ENCODE results near the gene KLHL30. TPM values are rescaled to one million over a fixed set of nuclear protein-coding genes. Genes with fewer than 3 reads are reported as not detected.

The KLHL30 gene
- total and polyA plus RNA-seq, 2 experiments from 2014 or later = 0.07 TPM; not detected in 1

GRCh38 chr2:238168196-238169047 lies 30.0 kb downstream of the KLHL30 start:
- no peaks in the 10 kb centered on the region for H3K4me1 ChIP-seq (ENCODE audit: insufficient read depth)
- no peak overlapping the region for H2AFZ ChIP-seq
- no peak overlapping the region for H3K4me3 Mint-ChIP-seq
- ATAC-seq = no peak
- H3F3A ChIP-seq (replicated peaks; ENCODE audit: low read depth) = no peaks in the 10 kb centered on the region
- H3K27me3 Mint-ChIP-seq (ENCODE audit: insufficient read depth, low read depth, poor library complexity) = peaks cover 19% of the 10 kb centered on the region
- H3K9me2 ChIP-seq (ENCODE audit: insufficient read depth) = no peaks in the 10 kb centered on the region
- H3K79me2 ChIP-seq (replicated peaks; ENCODE audit: insufficient read depth) = no peaks in the 10 kb centered on the region
- H3K36me3 Mint-ChIP-seq (ENCODE audit: low read depth) = peaks cover 32% of the 10 kb centered on the region
- no peaks in the 10 kb centered on the region for H3K4me1 Mint-ChIP-seq
- H3K27me3 ChIP-seq (ENCODE audit: insufficient read depth) = peaks cover 19% of the 10 kb centered on the region
- H3K36me3 ChIP-seq (ENCODE audit: insufficient read depth) = no peaks in the 10 kb centered on the region
- H3K4me3 ChIP-seq = no peak overlapping the region
- no peaks in the 10 kb centered on the region for H3K9me3 Mint-ChIP-seq
- TF ChIP-seq, protein P1, sequence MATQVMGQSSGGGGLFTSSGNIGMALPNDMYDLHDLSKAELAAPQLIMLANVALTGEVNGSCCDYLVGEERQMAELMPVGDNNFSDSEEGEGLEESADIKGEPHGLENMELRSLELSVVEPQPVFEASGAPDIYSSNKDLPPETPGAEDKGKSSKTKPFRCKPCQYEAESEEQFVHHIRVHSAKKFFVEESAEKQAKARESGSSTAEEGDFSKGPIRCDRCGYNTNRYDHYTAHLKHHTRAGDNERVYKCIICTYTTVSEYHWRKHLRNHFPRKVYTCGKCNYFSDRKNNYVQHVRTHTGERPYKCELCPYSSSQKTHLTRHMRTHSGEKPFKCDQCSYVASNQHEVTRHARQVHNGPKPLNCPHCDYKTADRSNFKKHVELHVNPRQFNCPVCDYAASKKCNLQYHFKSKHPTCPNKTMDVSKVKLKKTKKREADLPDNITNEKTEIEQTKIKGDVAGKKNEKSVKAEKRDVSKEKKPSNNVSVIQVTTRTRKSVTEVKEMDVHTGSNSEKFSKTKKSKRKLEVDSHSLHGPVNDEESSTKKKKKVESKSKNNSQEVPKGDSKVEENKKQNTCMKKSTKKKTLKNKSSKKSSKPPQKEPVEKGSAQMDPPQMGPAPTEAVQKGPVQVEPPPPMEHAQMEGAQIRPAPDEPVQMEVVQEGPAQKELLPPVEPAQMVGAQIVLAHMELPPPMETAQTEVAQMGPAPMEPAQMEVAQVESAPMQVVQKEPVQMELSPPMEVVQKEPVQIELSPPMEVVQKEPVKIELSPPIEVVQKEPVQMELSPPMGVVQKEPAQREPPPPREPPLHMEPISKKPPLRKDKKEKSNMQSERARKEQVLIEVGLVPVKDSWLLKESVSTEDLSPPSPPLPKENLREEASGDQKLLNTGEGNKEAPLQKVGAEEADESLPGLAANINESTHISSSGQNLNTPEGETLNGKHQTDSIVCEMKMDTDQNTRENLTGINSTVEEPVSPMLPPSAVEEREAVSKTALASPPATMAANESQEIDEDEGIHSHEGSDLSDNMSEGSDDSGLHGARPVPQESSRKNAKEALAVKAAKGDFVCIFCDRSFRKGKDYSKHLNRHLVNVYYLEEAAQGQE (IDR thresholded peaks at IDR 0.05; ENCODE audit: unreplicated experiment) = no peak
- TF ChIP-seq ETS1 (IDR thresholded peaks at IDR 0.05) (no peak), EZH2phosphoT487 (IDR thresholded peaks at IDR 0.05; ENCODE audit: unreplicated experiment) (no peak), POLR2AphosphoS5 (IDR thresholded peaks at IDR 0.05; ENCODE audit: low read depth) (no peak), NANOG (IDR thresholded peaks at IDR 0.05; ENCODE audit: borderline replicate concordance) (no peak)
- TF ChIP-seq, protein P2, sequence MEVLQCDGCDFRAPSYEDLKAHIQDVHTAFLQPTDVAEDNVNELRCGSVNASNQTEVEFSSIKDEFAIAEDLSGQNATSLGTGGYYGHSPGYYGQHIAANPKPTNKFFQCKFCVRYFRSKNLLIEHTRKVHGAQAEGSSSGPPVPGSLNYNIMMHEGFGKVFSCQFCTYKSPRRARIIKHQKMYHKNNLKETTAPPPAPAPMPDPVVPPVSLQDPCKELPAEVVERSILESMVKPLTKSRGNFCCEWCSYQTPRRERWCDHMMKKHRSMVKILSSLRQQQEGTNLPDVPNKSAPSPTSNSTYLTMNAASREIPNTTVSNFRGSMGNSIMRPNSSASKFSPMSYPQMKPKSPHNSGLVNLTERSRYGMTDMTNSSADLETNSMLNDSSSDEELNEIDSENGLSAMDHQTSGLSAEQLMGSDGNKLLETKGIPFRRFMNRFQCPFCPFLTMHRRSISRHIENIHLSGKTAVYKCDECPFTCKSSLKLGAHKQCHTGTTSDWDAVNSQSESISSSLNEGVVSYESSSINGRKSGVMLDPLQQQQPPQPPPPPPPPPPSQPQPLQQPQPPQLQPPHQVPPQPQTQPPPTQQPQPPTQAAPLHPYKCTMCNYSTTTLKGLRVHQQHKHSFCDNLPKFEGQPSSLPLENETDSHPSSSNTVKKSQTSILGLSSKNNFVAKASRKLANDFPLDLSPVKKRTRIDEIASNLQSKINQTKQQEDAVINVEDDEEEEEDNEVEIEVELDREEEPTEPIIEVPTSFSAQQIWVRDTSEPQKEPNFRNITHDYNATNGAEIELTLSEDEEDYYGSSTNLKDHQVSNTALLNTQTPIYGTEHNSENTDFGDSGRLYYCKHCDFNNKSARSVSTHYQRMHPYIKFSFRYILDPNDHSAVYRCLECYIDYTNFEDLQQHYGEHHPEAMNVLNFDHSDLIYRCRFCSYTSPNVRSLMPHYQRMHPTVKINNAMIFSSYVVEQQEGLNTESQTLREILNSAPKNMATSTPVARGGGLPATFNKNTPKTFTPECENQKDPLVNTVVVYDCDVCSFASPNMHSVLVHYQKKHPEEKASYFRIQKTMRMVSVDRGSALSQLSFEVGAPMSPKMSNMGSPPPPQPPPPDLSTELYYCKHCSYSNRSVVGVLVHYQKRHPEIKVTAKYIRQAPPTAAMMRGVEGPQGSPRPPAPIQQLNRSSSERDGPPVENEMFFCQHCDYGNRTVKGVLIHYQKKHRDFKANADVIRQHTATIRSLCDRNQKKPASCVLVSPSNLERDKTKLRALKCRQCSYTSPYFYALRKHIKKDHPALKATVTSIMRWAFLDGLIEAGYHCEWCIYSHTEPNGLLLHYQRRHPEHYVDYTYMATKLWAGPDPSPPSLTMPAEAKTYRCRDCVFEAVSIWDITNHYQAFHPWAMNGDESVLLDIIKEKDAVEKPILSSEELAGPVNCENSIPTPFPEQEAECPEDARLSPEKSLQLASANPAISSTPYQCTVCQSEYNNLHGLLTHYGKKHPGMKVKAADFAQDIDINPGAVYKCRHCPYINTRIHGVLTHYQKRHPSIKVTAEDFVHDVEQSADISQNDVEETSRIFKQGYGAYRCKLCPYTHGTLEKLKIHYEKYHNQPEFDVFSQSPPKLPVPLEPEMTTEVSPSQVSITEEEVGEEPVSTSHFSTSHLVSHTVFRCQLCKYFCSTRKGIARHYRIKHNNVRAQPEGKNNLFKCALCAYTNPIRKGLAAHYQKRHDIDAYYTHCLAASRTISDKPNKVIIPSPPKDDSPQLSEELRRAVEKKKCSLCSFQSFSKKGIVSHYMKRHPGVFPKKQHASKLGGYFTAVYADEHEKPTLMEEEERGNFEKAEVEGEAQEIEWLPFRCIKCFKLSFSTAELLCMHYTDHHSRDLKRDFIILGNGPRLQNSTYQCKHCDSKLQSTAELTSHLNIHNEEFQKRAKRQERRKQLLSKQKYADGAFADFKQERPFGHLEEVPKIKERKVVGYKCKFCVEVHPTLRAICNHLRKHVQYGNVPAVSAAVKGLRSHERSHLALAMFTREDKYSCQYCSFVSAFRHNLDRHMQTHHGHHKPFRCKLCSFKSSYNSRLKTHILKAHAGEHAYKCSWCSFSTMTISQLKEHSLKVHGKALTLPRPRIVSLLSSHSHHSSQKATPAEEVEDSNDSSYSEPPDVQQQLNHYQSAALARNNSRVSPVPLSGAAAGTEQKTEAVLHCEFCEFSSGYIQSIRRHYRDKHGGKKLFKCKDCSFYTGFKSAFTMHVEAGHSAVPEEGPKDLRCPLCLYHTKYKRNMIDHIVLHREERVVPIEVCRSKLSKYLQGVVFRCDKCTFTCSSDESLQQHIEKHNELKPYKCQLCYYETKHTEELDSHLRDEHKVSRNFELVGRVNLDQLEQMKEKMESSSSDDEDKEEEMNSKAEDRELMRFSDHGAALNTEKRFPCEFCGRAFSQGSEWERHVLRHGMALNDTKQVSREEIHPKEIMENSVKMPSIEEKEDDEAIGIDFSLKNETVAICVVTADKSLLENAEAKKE (CRISPR knock-in tag; IDR thresholded peaks at IDR 0.05) = no peak
- TF ChIP-seq, protein P3, sequence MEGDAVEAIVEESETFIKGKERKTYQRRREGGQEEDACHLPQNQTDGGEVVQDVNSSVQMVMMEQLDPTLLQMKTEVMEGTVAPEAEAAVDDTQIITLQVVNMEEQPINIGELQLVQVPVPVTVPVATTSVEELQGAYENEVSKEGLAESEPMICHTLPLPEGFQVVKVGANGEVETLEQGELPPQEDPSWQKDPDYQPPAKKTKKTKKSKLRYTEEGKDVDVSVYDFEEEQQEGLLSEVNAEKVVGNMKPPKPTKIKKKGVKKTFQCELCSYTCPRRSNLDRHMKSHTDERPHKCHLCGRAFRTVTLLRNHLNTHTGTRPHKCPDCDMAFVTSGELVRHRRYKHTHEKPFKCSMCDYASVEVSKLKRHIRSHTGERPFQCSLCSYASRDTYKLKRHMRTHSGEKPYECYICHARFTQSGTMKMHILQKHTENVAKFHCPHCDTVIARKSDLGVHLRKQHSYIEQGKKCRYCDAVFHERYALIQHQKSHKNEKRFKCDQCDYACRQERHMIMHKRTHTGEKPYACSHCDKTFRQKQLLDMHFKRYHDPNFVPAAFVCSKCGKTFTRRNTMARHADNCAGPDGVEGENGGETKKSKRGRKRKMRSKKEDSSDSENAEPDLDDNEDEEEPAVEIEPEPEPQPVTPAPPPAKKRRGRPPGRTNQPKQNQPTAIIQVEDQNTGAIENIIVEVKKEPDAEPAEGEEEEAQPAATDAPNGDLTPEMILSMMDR (conservative IDR thresholded peaks at IDR 0.05; ENCODE audit: low read depth in 2 of 2) = no peak
- DNase-seq (ENCODE audit: low spot score) = no peak
- H3K4me2 ChIP-seq = no peak overlapping the region
- no peaks in the 10 kb centered on the region for H4K20me1 ChIP-seq (replicated peaks; ENCODE audit: insufficient read depth)
- no peak overlapping the region for H3K27ac ChIP-seq (ENCODE audit: low read depth)
- H3K27ac Mint-ChIP-seq = no peak overlapping the region
